ENCODE results near the gene OSCP1. TPM values are rescaled to one million over a fixed set of nuclear protein-coding genes. Genes with fewer than 3 reads are reported as not detected.

OSCP1 gene
- total RNA-seq, 1 experiment from 2014 or later = 5.5 TPM

DNA sequence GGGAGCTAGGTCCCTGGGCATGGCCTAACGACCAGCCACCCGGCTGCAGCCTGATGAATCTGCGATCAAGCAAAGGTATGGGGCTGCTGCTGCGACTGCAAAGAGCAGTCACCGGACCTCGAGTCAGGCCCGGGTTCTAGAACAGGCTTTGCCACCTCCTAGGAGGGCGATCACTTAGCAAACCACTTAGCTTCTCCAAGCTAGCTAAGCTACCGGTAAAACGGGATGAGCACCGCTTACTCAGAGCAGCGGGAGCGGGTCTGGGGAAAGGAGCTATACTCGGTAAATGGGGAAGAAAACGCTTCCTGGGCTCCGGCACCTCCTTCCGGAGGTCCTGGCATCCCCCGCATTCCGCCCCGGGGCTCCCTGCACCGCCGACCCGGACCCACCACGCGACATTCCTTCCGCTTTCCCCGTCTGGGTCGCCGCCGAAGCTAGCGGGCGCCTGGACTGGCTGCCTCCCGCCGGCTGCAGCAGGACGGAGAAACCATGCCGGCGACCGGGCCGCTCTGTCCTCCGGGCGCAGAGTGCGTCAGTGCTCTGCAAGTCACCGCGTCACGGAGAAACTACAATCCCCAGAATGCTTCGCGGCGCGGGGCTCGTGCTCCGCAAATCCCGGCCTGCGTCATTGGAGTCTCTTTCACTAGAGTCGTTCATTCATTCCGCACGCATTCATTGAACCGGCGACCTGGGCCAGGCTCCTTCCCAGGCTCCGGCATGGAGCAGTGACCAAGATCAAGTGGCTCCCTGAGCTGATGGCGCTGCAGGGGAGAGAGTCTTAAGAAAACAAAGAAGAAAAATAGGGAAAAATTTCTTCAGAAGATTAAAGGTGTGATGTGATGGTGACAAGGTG lies 52.6 kb downstream of the OSCP1 start, which contains the start of gene LSM10:
Gene LSM10, minus strand, starts transcription at position 531 of the 853 bp plus-strand sequence. CDS start 3,779 bp downstream, outside the sequence.
- ATAC-seq = peak; percentile 98
- peak; percentile 87 for DNase-seq (ENCODE audit: low read depth, low spot score)
- ChIA-PET POLR2A (interaction anchor here (0.6 kb wide), 1 partner anchor 234 kb away, joined by 5 read pairs; no protein-coding TSS in a partner anchor), CTCF (interaction anchor here (0.6 kb wide), 1 partner anchor 173 kb away, joined by 10 read pairs; no protein-coding TSS in a partner anchor)
- Histone ChIP-seq H3K27ac (ENCODE audit: low read length) (peak within 1 kb of the TSS; percentile 79), H3K4me3 (ENCODE audit: low read depth in 2 of 2, low read length in 2 of 2) (peak within 1 kb of the TSS; percentile 80 to 93), H3K27me3 (ENCODE audit: control insufficient read depth, insufficient read depth, low read length) (no peaks in the 10 kb centered on the region), H3K9me3 (ENCODE audit: control insufficient read depth, insufficient read depth, low read depth, low read length) (no peaks in the 10 kb centered on the region), H3K4me1 (ENCODE audit: control insufficient read depth, insufficient read depth, low read length) (no peaks in the 10 kb centered on the region), H3K36me3 (ENCODE audit: control insufficient read depth, insufficient read depth, low read length) (no peaks in the 10 kb centered on the region)
- TF ChIP-seq SIN3A (IDR thresholded peaks at IDR 0.05; ENCODE audit: borderline replicate concordance, insufficient read depth, low read depth, low read length) (0 out of 2 replicates have a peak, but pooled peaks have one; percentile 70), TCF7L2 (IDR thresholded peaks at IDR 0.05; ENCODE audit: low read depth, low read length) (no peak), POLR2AphosphoS5 (IDR thresholded peaks at IDR 0.05; ENCODE audit: low read depth, low read length) (peak; percentile 83)
- TF ChIP-seq, protein P1, sequence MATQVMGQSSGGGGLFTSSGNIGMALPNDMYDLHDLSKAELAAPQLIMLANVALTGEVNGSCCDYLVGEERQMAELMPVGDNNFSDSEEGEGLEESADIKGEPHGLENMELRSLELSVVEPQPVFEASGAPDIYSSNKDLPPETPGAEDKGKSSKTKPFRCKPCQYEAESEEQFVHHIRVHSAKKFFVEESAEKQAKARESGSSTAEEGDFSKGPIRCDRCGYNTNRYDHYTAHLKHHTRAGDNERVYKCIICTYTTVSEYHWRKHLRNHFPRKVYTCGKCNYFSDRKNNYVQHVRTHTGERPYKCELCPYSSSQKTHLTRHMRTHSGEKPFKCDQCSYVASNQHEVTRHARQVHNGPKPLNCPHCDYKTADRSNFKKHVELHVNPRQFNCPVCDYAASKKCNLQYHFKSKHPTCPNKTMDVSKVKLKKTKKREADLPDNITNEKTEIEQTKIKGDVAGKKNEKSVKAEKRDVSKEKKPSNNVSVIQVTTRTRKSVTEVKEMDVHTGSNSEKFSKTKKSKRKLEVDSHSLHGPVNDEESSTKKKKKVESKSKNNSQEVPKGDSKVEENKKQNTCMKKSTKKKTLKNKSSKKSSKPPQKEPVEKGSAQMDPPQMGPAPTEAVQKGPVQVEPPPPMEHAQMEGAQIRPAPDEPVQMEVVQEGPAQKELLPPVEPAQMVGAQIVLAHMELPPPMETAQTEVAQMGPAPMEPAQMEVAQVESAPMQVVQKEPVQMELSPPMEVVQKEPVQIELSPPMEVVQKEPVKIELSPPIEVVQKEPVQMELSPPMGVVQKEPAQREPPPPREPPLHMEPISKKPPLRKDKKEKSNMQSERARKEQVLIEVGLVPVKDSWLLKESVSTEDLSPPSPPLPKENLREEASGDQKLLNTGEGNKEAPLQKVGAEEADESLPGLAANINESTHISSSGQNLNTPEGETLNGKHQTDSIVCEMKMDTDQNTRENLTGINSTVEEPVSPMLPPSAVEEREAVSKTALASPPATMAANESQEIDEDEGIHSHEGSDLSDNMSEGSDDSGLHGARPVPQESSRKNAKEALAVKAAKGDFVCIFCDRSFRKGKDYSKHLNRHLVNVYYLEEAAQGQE (IDR thresholded peaks at IDR 0.05; ENCODE audit: insufficient read depth in 1 of 2, low read depth in 2 of 2, low read length in 1 of 2) = peak in 1 of 2 experiments; percentile 39; a peak in 1 of 4 replicates
- TF ChIP-seq, protein P2, sequence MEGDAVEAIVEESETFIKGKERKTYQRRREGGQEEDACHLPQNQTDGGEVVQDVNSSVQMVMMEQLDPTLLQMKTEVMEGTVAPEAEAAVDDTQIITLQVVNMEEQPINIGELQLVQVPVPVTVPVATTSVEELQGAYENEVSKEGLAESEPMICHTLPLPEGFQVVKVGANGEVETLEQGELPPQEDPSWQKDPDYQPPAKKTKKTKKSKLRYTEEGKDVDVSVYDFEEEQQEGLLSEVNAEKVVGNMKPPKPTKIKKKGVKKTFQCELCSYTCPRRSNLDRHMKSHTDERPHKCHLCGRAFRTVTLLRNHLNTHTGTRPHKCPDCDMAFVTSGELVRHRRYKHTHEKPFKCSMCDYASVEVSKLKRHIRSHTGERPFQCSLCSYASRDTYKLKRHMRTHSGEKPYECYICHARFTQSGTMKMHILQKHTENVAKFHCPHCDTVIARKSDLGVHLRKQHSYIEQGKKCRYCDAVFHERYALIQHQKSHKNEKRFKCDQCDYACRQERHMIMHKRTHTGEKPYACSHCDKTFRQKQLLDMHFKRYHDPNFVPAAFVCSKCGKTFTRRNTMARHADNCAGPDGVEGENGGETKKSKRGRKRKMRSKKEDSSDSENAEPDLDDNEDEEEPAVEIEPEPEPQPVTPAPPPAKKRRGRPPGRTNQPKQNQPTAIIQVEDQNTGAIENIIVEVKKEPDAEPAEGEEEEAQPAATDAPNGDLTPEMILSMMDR (IDR thresholded peaks at IDR 0.05) = no peak
- BruUV-seq (replicated peaks) = no TSS peak
- intact Hi-C loops (cut with micrococcal nuclease; ENCODE audit: unreplicated experiment) = no loop called here
- in situ Hi-C loops (cut with HindIII; ENCODE audit: low pct_unique_long_range_greater_than_20kb, low sequenced_read_pairs) = no loop called here

DNA sequence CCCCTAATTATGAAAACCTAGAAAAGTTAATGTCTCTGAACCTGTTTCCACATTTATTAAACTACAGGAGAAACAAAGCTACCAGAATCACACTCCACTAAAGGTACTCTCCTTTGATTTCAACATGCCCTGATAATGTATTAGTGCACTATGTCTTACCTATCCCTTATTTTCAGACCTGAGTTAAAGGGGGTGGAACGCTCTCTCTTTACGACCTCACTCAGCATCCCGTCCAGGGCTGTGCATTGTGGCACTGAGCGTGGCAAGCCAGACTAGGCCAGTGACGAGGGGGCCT lies 53.2 kb downstream of the OSCP1 start:
- no peaks in the 10 kb centered on the region for H3K4me1 ChIP-seq (ENCODE audit: control insufficient read depth, insufficient read depth, low read length)
- POLR2A ChIA-PET = interaction anchor here (0.6 kb wide), 1 partner anchor 234 kb away, joined by 5 read pairs; no protein-coding TSS in a partner anchor
- intact Hi-C loops (cut with micrococcal nuclease; ENCODE audit: unreplicated experiment) (no loop called here), in situ Hi-C loops (cut with HindIII; ENCODE audit: low pct_unique_long_range_greater_than_20kb, low sequenced_read_pairs) (no loop called here)
- CTCF ChIA-PET = interaction anchor here (0.7 kb wide), 1 partner anchor 58 kb away, joined by 3 read pairs; no protein-coding TSS in a partner anchor
- H3K27ac ChIP-seq (ENCODE audit: low read length) = peak overlapping the region; percentile 79
- no TSS peak for BruUV-seq (replicated peaks)
- peak overlapping the region; percentile 80 to 93 for H3K4me3 ChIP-seq (ENCODE audit: low read depth in 2 of 2, low read length in 2 of 2)
- H3K36me3 ChIP-seq (ENCODE audit: control insufficient read depth, insufficient read depth, low read length) = no peaks in the 10 kb centered on the region
- no peak for DNase-seq (ENCODE audit: low read depth, low spot score)
- no peaks in the 10 kb centered on the region for H3K27me3 ChIP-seq (ENCODE audit: control insufficient read depth, insufficient read depth, low read length)
- peak; percentile 76 for ATAC-seq
- TF ChIP-seq TCF7L2 (IDR thresholded peaks at IDR 0.05; ENCODE audit: low read depth, low read length) = no peak
- TF ChIP-seq, protein P2 (IDR thresholded peaks at IDR 0.05) = no peak
- TF ChIP-seq, protein P1 (IDR thresholded peaks at IDR 0.05; ENCODE audit: insufficient read depth in 1 of 2, low read depth in 2 of 2, low read length in 1 of 2) = no peak
- TF ChIP-seq SIN3A (IDR thresholded peaks at IDR 0.05; ENCODE audit: borderline replicate concordance, insufficient read depth, low read depth, low read length) = no peak
- TF ChIP-seq POLR2AphosphoS5 (IDR thresholded peaks at IDR 0.05; ENCODE audit: low read depth, low read length) = no peak
- no peaks in the 10 kb centered on the region for H3K9me3 ChIP-seq (ENCODE audit: control insufficient read depth, insufficient read depth, low read depth, low read length)
